Fibroblast of lung (primary cell): Measurements from ENCODE around the gene OPRM1. TPM values are rescaled to one million over a fixed set of nuclear protein-coding genes. Genes with fewer than 3 reads are reported as not detected.

Source experiments
- DNase-seq, 2 donors: peaks; one replicate each; pipeline versions ENCODE4 v3.0.0 to v3.0.0-alpha.2; 2010; ENCODE audit warnings: low read depth in 2 of 2
- H2AFZ ChIP-seq: 2 replicates; pipeline ENCODE4 v1.5.1; 2012; ENCODE audit warnings: low read length, control low read depth, inconsistent platforms
- H3K27ac ChIP-seq: 2 replicates; pipeline ENCODE4 v1.5.1; 2011; ENCODE audit warnings: low read length, control low read depth; ENCODE audit not compliant: insufficient read depth
- H3K27me3 ChIP-seq: 2 replicates; pipeline ENCODE4 v1.5.1; 2011; ENCODE audit warnings: mild to moderate bottlenecking, low read length; ENCODE audit not compliant: control insufficient read depth, insufficient read depth
- H3K36me3 ChIP-seq: 2 replicates; pipeline ENCODE4 v1.5.1; 2011; ENCODE audit warnings: low read length; ENCODE audit not compliant: control insufficient read depth, insufficient read depth
- H3K4me1 ChIP-seq: 2 replicates; pipeline ENCODE4 v1.5.1; 2011; ENCODE audit warnings: low read length; ENCODE audit not compliant: control insufficient read depth, insufficient read depth; ENCODE audit errors: extremely low read depth
- H3K4me2 ChIP-seq: 2 replicates; pipeline ENCODE4 v1.5.1; 2011; ENCODE audit warnings: low read length, control low read depth; ENCODE audit not compliant: insufficient read depth; ENCODE audit errors: extremely low read depth
- H3K4me3 ChIP-seq, 4 experiments: fragments of 200-600 bp in 1 of 4; sonication (generic) in 1 of 4; replicated peaks in 1 of 4; 2 replicates each; pipeline ENCODE4 v1.5.1; 2011 to 2016; ENCODE audit warnings: low read length in 4 of 4, low read depth in 3 of 4, mild to moderate bottlenecking in 3 of 4, control low read depth in 2 of 4, inconsistent platforms in 1 of 4, mixed read lengths in 1 of 4; ENCODE audit not compliant: insufficient read depth in 1 of 4; ENCODE audit errors: control extremely low read depth in 1 of 4
- H3K79me2 ChIP-seq: 2 replicates; pipeline ENCODE4 v1.5.1; 2012; ENCODE audit warnings: mild to moderate bottlenecking, low read length, inconsistent platforms; ENCODE audit not compliant: control insufficient read depth, insufficient read depth
- H3K9ac ChIP-seq: 2 replicates; pipeline ENCODE4 v1.5.1; 2011; ENCODE audit warnings: mild to moderate bottlenecking, low read length, control low read depth; ENCODE audit not compliant: insufficient read depth
- H3K9me3 ChIP-seq: 2 replicates; pipeline ENCODE4 v1.5.1; 2012; ENCODE audit warnings: low read depth, low read length; ENCODE audit not compliant: control insufficient read depth, insufficient read depth
- H4K20me1 ChIP-seq: 2 replicates; pipeline ENCODE4 v1.5.1; 2011; ENCODE audit warnings: low read length; ENCODE audit not compliant: control insufficient read depth, insufficient read depth; ENCODE audit errors: extremely low read depth
- CTCF ChIP-seq, 2 donors: IDR thresholded peaks in 1 of 2; conservative IDR thresholded peaks in 1 of 2; 1 replicate in 1 of 2; 2 replicates in 1 of 2; pipeline ENCODE4 v1.5.1; 2011 to 2012; ENCODE audit warnings: low read length in 2 of 2, control low read depth in 1 of 2, inconsistent platforms in 1 of 2, low read depth in 1 of 2, mild to moderate bottlenecking in 1 of 2
- EZH2 ChIP-seq: IDR thresholded peaks from 2 replicates; pipeline ENCODE4 v1.5.1; 2012; ENCODE audit warnings: low read length, control low read depth, mild to moderate bottlenecking; ENCODE audit errors: missing control alignments
- polyA plus RNA-seq, 2 donors: library from polyadenylated mRNA; depleted of rRNA in 1 of 2; stranded (reverse) in 1 of 2; unstranded in 1 of 2; fragments of >200 nt; gene quantifications; 2 replicates each; pipeline ENCODE4 v1.2.1, GENCODE V29; 2011 to 2012; ENCODE audit warnings: missing spikeins in 1 of 2
- total RNA-seq: library from RNA; depleted of rRNA; stranded (reverse); fragments of >200 nt; gene quantifications from 2 replicates; pipeline ENCODE4 v1.2.1, GENCODE V29; 2014

The OPRM1 gene
- total and polyA plus RNA-seq, 2 donors (not counting 1 experiment from before 2014, with no cell fraction given): not detected

DNA sequence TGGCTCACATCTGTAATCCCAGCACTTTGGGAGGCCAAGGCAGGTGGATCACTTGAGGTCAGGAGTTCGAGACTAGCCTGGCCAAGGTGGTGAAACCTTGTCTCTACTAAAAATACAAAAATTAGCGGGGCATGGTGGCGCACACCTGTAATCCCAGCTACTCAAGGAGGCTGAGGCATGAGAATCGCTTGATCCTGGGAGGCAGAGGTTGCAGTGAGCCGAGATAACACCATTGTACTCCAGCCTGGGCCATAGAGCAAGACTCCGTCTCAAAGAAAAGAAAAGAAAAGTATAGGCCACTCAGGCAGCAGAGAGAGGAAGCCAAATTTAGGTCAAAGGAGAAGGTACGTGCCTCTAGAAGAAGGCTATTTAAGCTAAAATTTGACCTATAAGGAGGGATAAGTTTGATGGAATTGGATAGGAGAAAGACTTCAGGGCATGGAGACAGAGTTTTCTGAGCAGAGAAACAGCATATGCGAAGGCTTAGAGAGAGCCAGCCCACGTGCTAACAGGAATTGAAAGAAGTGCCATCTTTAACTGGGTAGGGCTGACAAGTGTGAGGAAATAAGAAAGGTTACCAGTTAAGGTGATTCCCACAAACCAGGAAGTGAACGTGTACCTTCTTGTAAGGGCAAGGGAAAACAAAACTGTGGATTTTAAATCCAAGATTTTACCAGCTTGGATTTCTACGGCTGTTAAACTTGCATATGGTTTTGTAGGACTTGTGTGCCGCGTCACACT, 203.7 kb downstream of the OPRM1 start:
- no peak overlapping the region for H3K27ac ChIP-seq
- no peaks in the 10 kb centered on the region for H3K79me2 ChIP-seq
- H3K4me3 ChIP-seq: no peak overlapping the region
- no peaks in the 10 kb centered on the region for H4K20me1 ChIP-seq
- H3K27me3 ChIP-seq: no peaks in the 10 kb centered on the region
- no peaks in the 10 kb centered on the region for H3K36me3 ChIP-seq
- no peak overlapping the region for H3K4me2 ChIP-seq
- no peak for TF ChIP-seq CTCF (conservative IDR thresholded peaks at IDR 0.05 in 1 of 2, IDR thresholded peaks at IDR 0.05 in 1 of 2; ENCODE audit: low read depth in 1 of 2, low read length in 2 of 2)
- no peak for TF ChIP-seq EZH2
- no peak overlapping the region for H2AFZ ChIP-seq
- H3K4me1 ChIP-seq: no peaks in the 10 kb centered on the region
- DNase-seq: no peak
- H3K9ac ChIP-seq: no peak overlapping the region
- H3K9me3 ChIP-seq: no peaks in the 10 kb centered on the region

- Histone ChIP-seq H2AFZ (no peak overlapping the region), H3K9me3 (no peaks in the 10 kb centered on the region), H3K27me3 (no peaks in the 10 kb centered on the region), H3K36me3 (no peaks in the 10 kb centered on the region), H3K9ac (no peak overlapping the region), H3K4me3 (no peak overlapping the region), H3K79me2 (no peaks in the 10 kb centered on the region), H3K4me1 (no peaks in the 10 kb centered on the region), H3K4me2 (no peak overlapping the region), H4K20me1 (no peaks in the 10 kb centered on the region), H3K27ac (no peak overlapping the region)
- TF ChIP-seq CTCF (conservative IDR thresholded peaks at IDR 0.05 in 1 of 2, IDR thresholded peaks at IDR 0.05 in 1 of 2; ENCODE audit: low read depth in 1 of 2, low read length in 2 of 2) (no peak), EZH2 (no peak)
- DNase-seq: no peak
Observed at GRCh38 chr6:154243793-154244750, 205.0 kb downstream of the OPRM1 start.

GRCh38 chr6:154245506-154245905, 206.5 kb downstream of the OPRM1 start:
- Histone ChIP-seq H3K79me2 (no peaks in the 10 kb centered on the region), H3K9ac (no peak overlapping the region), H3K4me1 (no peaks in the 10 kb centered on the region), H3K27ac (no peak overlapping the region), H3K4me2 (no peak overlapping the region), H3K27me3 (no peaks in the 10 kb centered on the region), H3K4me3 (no peak overlapping the region), H3K9me3 (no peaks in the 10 kb centered on the region), H4K20me1 (no peaks in the 10 kb centered on the region), H3K36me3 (no peaks in the 10 kb centered on the region), H2AFZ (no peak overlapping the region)
- no peak for TF ChIP-seq EZH2
- no peak for TF ChIP-seq CTCF (conservative IDR thresholded peaks at IDR 0.05 in 1 of 2, IDR thresholded peaks at IDR 0.05 in 1 of 2; ENCODE audit: low read depth in 1 of 2, low read length in 2 of 2)
- no peak for DNase-seq
